Endothelial cell (in vitro differentiated cells): ENCODE results near the gene C4orf46. TPM values are rescaled to one million over a fixed set of nuclear protein-coding genes. Genes with fewer than 3 reads are reported as not detected.

Experiments used
- DNase-seq: peaks from one replicate; pipeline ENCODE4 v3.0.0; 2021; ENCODE audit warnings: low spot score
- H3K27ac Mint-ChIP-seq: one replicate; pipeline ENCODE4 v1.8.0; 2021; ENCODE audit warnings: mixed read lengths, inconsistent platforms; ENCODE audit not compliant: unreplicated experiment
- H3K27me3 Mint-ChIP-seq: one replicate; pipeline ENCODE4 v1.8.0; 2021; ENCODE audit warnings: mild to moderate bottlenecking, moderate library complexity, mixed read lengths, inconsistent platforms; ENCODE audit not compliant: unreplicated experiment
- H3K36me3 Mint-ChIP-seq: one replicate; pipeline ENCODE4 v1.8.0; 2021; ENCODE audit warnings: mild to moderate bottlenecking, low read depth, mixed read lengths, inconsistent platforms; ENCODE audit not compliant: unreplicated experiment
- H3K4me1 Mint-ChIP-seq: one replicate; pipeline ENCODE4 v1.8.0; 2021; ENCODE audit warnings: mild to moderate bottlenecking, mixed read lengths, inconsistent platforms; ENCODE audit not compliant: unreplicated experiment
- H3K4me3 Mint-ChIP-seq: one replicate; pipeline ENCODE4 v1.8.0; 2021; ENCODE audit warnings: mild to moderate bottlenecking, mixed read lengths, inconsistent platforms; ENCODE audit not compliant: unreplicated experiment
- H3K9me3 Mint-ChIP-seq: one replicate; pipeline ENCODE4 v1.8.0; 2021; ENCODE audit warnings: mixed read lengths, inconsistent platforms; ENCODE audit not compliant: unreplicated experiment
- CTCF ChIP-seq: fragments of 200-600 bp; sonication (generic); IDR thresholded peaks from one replicate; pipeline ENCODE4 v1.5.0; 2021; ENCODE audit warnings: antibody characterized with exemption; ENCODE audit not compliant: unreplicated experiment
- total RNA-seq: library from RNA; stranded (reverse); fragmentation: NEBNext Ultra II Directional; extraction: Animal tissue kit (Norgen Biotek cat#: 25700); gene quantifications from one replicate; pipeline ENCODE4 v1.2.1, GENCODE V29; 2021; ENCODE audit not compliant: unreplicated experiment

Gene C4orf46
- total RNA-seq, 1 donor from 2014 or later = 7.0 TPM

GRCh38 chr4:158673633-158674032, 1.9 kb upstream of the C4orf46 start:
- H3K27me3 Mint-ChIP-seq = peaks cover 9% of the 10 kb centered on the region
- no peak overlapping the region for H3K4me3 Mint-ChIP-seq
- DNase-seq = no peak
- H3K36me3 Mint-ChIP-seq = no peaks in the 10 kb centered on the region
- H3K4me1 Mint-ChIP-seq = peaks cover 16% of the 10 kb centered on the region
- no peak overlapping the region for H3K27ac Mint-ChIP-seq
- TF ChIP-seq CTCF = no peak
- no peaks in the 10 kb centered on the region for H3K9me3 Mint-ChIP-seq

- Mint-ChIP-seq H3K27ac (peak within 1 kb of the TSS; percentile 83), H3K27me3 (peaks cover 9% of the 10 kb centered on the region), H3K9me3 (no peaks in the 10 kb centered on the region), H3K4me1 (peaks cover 16% of the 10 kb centered on the region), H3K36me3 (no peaks in the 10 kb centered on the region), H3K4me3 (peak within 1 kb of the TSS; percentile 99)
- DNase-seq = peak; percentile 97
- TF ChIP-seq CTCF = peak; percentile 51
Measured at GRCh38 chr4:158671915-158672806, 474 bp upstream of the C4orf46 start, which contains the start of gene ETFDH. ETFDH (plus strand) TSS chr4:158672296; CDS start chr4:158672457, 161 bp downstream.

- no peaks in the 10 kb centered on the region for H3K36me3 Mint-ChIP-seq
- H3K27ac Mint-ChIP-seq = peak overlapping the region; percentile 83
- peak overlapping the region; percentile 99 for H3K4me3 Mint-ChIP-seq
- H3K9me3 Mint-ChIP-seq = no peaks in the 10 kb centered on the region
- peaks cover 16% of the 10 kb centered on the region for H3K4me1 Mint-ChIP-seq
- no peak for TF ChIP-seq CTCF
- peaks cover 9% of the 10 kb centered on the region for H3K27me3 Mint-ChIP-seq
- peak; percentile 27 for DNase-seq
Measured at GRCh38 chr4:158670975-158671664, 567 bp downstream of the C4orf46 start.

- peaks cover 16% of the 10 kb centered on the region for H3K4me1 Mint-ChIP-seq
- H3K9me3 Mint-ChIP-seq = no peaks in the 10 kb centered on the region
- peaks cover 7% of the 10 kb centered on the region for H3K36me3 Mint-ChIP-seq
- H3K4me3 Mint-ChIP-seq = no peak overlapping the region
- DNase-seq = no peak
- peaks cover 9% of the 10 kb centered on the region for H3K27me3 Mint-ChIP-seq
- H3K27ac Mint-ChIP-seq = no peak overlapping the region
- TF ChIP-seq CTCF = no peak
Measured at GRCh38 chr4:158669310-158669709, 2.4 kb downstream of the C4orf46 start.
